Measurements from ENCODE around the gene ENTPD7.
"Not testable (repeated sequence)": the region's sequence is repeated elsewhere in the genome, so short reads cannot be mapped to it uniquely, and the experiment has no call there.

Gene ENTPD7

GRCh38 chr10:99619090-99619800 is 40.1 kb upstream of the ENTPD7 start:
- peak; percentile 31 for DNase-seq (ENCODE audit: low read depth)
- H3K4me3 ChIP-seq (ENCODE audit: low read length) = peak overlapping the region; percentile 76
- TF ChIP-seq CTCF (conservative IDR thresholded peaks at IDR 0.05; ENCODE audit: low read length) = no peak

GRCh38 chr10:99619851-99620710 is 39.2 kb upstream of the ENTPD7 start, which contains the start of gene SLC25A28:
TSS of gene SLC25A28 (minus strand) at chr10:99620439. CDS start at chr10:99620335, 104 bp downstream.
- H3K4me3 ChIP-seq (ENCODE audit: low read length) = peak within 1 kb of the TSS; percentile 76
- DNase-seq (ENCODE audit: low read depth) = peak; percentile 100
- no peak for TF ChIP-seq CTCF (conservative IDR thresholded peaks at IDR 0.05; ENCODE audit: low read length)

DNA sequence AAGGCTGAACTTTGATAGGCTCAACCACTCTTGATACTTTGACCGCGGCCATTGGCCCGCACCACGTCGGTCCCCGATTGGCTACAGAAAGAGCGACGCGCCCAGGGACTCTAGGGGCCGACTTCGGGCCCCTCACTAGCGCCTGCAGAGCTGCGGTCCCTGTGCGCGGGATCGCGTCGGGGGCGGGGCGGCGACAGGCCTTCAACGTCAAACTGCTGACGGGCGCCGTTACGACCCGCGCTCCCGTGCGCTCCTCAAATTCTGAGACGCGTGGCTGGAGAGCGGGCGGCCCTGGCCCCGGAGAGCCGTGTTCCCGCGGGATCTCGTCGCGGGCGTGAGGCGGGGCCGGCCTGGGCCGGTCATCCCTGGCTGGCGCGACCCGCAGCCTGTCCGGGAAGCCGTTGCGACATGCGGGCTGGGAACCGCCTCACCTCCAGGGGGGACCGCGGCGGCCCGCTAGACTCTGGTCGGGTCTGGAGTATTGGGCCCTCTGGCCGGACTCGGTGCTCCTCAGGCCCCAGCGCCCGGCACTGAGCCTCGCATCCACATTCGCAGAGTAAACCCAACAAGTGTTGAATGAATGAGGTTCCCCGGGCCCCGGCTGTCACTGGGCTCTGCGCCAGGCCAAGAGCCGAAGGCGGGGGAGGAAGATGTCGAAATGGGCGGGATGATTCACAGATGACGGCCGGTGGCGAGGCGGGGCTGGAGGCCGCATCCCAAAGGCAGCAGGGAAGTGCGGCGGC is 38.4 kb upstream of the ENTPD7 start:
- no peak for TF ChIP-seq CTCF (conservative IDR thresholded peaks at IDR 0.05; ENCODE audit: low read length)
- peak overlapping the region; percentile 71 for H3K4me3 ChIP-seq (ENCODE audit: low read length)
- DNase-seq (ENCODE audit: low read depth) = peak; percentile 95

- no peak for TF ChIP-seq CTCF (conservative IDR thresholded peaks at IDR 0.05; ENCODE audit: low read length)
Measured at GRCh38 chr10:99621454-99622251, 37.7 kb upstream of the ENTPD7 start.

GRCh38 chr10:99623919-99624318 is 35.4 kb upstream of the ENTPD7 start:
- TF ChIP-seq CTCF (conservative IDR thresholded peaks at IDR 0.05; ENCODE audit: low read length) = no peak
- DNase-seq (ENCODE audit: low read depth) = no peak
- no peak overlapping the region for H3K4me3 ChIP-seq (ENCODE audit: low read length)

More at GRCh38 chr10:99621454-99622251, 37.7 kb upstream of the ENTPD7 start:
- DNase-seq (ENCODE audit: low read depth) = peak; percentile 81
- peak overlapping the region; percentile 71 for H3K4me3 ChIP-seq (ENCODE audit: low read length)

- not testable (repeated sequence) for DNase-seq (ENCODE audit: low read depth); H3K4me3 ChIP-seq (ENCODE audit: low read length)
Measured at GRCh38 chr10:99625124-99625523, 34.2 kb upstream of the ENTPD7 start.
